ENCODE measurements around the gene BDH1.
"Not testable (repeated sequence)": the region's sequence is repeated elsewhere in the genome, so short reads cannot be mapped to it uniquely, and the experiment has no call there.

Gene BDH1

GRCh38 chr3:197577366-197578074, 21.8 kb upstream of the BDH1 start:
- DNase-seq (ENCODE audit: low read depth): no peak

- DNase-seq (ENCODE audit: low read depth): no peak
Measured at GRCh38 chr3:197576838-197577237, 21.1 kb upstream of the BDH1 start.

- no peak for DNase-seq (ENCODE audit: low read depth)
Measured at GRCh38 chr3:197575362-197575761, 19.6 kb upstream of the BDH1 start.

GRCh38 chr3:197574396-197574991, 18.7 kb upstream of the BDH1 start:
- DNase-seq (ENCODE audit: low read depth): not testable (repeated sequence)

- no peak for DNase-seq (ENCODE audit: low read depth)
Measured at GRCh38 chr3:197573048-197573767, 17.4 kb upstream of the BDH1 start.

- not testable (repeated sequence) for DNase-seq (ENCODE audit: low read depth)
Measured at GRCh38 chr3:197571880-197572172, 16.1 kb upstream of the BDH1 start.

GRCh38 chr3:197571074-197571879, 15.5 kb upstream of the BDH1 start:
- not testable (repeated sequence) for DNase-seq (ENCODE audit: low read depth)

- DNase-seq (ENCODE audit: low read depth): not testable (repeated sequence)
Measured at GRCh38 chr3:197569433-197569832, 13.7 kb upstream of the BDH1 start.

- DNase-seq (ENCODE audit: low read depth): no peak
Measured at GRCh38 chr3:197567904-197568681, 12.3 kb upstream of the BDH1 start.

GRCh38 chr3:197566155-197566554, 10.4 kb upstream of the BDH1 start:
- not testable (repeated sequence) for DNase-seq (ENCODE audit: low read depth)

- no peak for DNase-seq (ENCODE audit: low read depth)
Measured at GRCh38 chr3:197564097-197564843, 8.5 kb upstream of the BDH1 start.

GRCh38 chr3:197562398-197563251, 6.9 kb upstream of the BDH1 start:
- DNase-seq (ENCODE audit: low read depth): no peak

GRCh38 chr3:197561926-197562325, 6.2 kb upstream of the BDH1 start:
- no peak for DNase-seq (ENCODE audit: low read depth)

GRCh38 chr3:197559651-197560050, 3.9 kb upstream of the BDH1 start:
- no peak for DNase-seq (ENCODE audit: low read depth)

GRCh38 chr3:197554562-197555280, 1.0 kb downstream of the BDH1 start:
- DNase-seq (ENCODE audit: low read depth): peak; percentile 81

- DNase-seq (ENCODE audit: low read depth): no peak
Measured at GRCh38 chr3:197554196-197554561, 1.6 kb downstream of the BDH1 start.

- no peak for DNase-seq (ENCODE audit: low read depth)
Measured at GRCh38 chr3:197552198-197552597, 3.6 kb downstream of the BDH1 start.

- DNase-seq (ENCODE audit: low read depth): no peak
Measured at GRCh38 chr3:197550489-197550888, 5.3 kb downstream of the BDH1 start.

- DNase-seq (ENCODE audit: low read depth): no peak
Measured at GRCh38 chr3:197549261-197549885, 6.4 kb downstream of the BDH1 start.
